ENCODE measurements around the gene FAM110D. TPM values are rescaled to one million over a fixed set of nuclear protein-coding genes. Genes with fewer than 3 reads are reported as not detected.

Gene FAM110D
- total RNA-seq, 1 experiment from 2014 or later, result not detected

DNA sequence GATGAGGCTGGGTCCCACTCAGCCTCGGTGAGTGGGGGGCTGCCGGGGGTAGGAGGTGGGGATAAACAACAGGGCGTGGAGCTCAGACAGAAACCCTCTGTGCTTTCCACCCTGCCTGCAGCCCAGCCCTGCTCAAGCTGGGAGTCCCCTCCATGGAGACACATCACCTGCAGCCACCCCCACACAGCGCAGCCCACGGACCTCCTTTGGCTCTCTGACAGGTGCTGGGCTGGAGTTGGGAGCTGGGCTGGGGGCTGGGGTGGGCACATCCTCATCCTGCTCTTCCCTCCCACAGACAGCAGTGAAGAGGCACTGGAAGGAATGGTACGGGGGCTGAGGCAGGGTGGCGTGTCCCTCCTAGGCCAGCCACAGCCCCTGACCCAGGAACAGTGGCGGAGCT, 29.6 kb downstream of the FAM110D start:
- DNase-seq (ENCODE audit: low read depth), result no peak

GRCh38 chr1:26189331-26189730, 30.5 kb downstream of the FAM110D start:
- no peak for DNase-seq (ENCODE audit: low read depth)

DNA sequence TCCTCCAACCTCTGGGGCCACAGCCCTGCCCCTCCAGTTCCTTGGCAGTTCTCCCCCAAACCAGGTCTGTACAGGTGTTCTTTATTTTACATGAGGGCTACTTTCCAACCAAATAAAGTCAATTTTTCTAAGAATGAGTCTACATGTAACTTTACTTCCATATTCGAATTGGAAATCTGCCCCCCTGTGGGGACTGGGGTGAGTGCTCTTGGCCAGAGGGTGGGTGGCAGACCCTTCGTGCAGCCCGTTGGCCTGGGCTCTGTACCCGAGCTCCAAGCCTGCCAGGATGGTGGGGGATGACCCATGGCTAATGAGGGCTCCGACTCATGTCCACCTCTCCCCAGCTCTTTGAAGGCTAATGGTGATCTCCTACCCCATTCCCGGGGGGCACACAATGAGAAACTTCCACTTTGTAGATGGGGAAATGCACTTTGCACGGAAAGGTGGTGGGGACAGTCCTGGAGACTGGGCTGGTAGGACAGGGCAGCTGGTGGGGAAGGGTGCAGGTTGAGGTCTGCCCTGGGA, 30.9 kb downstream of the FAM110D start:
- DNase-seq (ENCODE audit: low read depth), result no peak

GRCh38 chr1:26190373-26190987, 31.6 kb downstream of the FAM110D start, which contains the start of gene CATSPER4:
Gene CATSPER4, plus strand, starts transcription at chr1:26190602. Its CDS starts 26 bp downstream, at chr1:26190628.
- peak; percentile 26 for DNase-seq (ENCODE audit: low read depth)

DNA sequence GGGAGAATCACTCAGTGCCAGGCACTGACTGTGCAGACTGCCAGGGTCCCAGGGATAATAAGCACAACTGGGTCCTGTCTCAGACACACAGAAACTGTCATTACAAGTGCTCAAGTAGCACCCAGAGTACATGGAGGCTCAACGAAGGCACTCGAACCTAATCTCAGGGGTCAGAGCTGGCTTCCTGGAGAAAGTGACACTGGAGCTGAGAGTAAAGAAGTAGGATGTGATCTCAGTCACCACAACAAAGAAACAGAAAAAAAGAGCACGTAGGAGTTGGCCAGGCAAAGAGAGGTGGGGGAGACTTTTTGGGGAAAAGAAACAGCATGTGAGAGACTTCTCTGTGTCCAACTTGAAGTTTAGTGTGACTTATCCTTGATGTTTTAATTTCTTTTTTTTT, 32.9 kb downstream of the FAM110D start:
- no peak for DNase-seq (ENCODE audit: low read depth)

DNA sequence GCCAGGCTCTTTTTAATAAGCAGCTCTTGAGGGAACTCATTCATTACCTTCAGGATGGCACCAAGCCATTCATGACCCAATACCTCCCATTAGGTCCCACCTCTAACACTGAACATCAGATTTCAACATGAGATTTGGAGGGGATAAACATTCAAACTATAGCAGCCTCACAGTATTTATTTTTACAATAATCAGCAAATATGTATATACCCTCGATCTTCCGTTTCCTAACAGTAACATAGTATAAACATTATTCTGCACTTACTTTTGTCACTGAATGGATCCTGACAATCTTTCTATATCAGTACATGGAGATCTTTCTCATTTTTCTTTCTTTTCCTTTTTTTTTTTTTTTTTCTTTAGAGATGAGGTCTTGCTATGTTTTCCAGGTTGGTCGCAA, 36.9 kb downstream of the FAM110D start:
- DNase-seq (ENCODE audit: low read depth), result no peak

DNA sequence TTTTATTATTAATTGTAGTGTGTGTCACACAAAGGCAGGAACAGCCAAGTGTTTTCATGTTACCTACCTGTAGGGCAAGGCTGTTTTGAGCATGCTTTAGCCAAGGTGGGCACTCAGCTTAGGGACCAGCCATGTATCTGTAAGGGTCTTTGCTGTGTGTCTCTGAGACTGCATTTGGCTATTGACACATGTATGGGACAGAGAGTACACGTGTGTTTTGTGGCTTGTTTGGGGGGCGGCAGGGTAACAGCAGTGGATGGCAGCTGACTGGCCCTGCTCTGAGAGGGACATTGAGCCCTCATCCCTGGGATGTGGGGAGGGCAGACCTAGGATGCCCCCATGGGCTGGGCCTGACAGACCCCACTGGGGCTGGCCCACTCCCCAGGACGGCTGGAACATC, 38.4 kb downstream of the FAM110D start:
- DNase-seq (ENCODE audit: low read depth), result no peak

DNA sequence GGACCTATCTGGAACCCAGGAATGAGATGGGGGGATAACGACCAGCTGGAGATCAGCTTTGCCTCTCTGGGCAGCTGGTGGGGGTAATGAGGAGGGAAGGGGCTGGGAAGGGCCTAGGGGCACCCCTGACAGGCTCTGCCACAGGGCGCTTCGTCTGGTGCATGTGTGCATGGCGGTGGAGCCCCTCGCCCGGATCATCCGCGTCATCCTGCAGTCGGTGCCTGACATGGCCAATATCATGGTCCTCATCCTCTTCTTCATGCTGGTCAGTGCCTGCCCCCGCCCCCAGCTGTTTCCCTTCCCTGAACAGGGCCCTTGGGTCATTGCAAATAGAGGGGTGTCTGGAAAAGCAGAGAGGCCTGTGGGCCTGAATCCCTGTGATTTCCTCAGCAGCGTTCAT, 38.9 kb downstream of the FAM110D start:
- no peak for DNase-seq (ENCODE audit: low read depth)

DNA sequence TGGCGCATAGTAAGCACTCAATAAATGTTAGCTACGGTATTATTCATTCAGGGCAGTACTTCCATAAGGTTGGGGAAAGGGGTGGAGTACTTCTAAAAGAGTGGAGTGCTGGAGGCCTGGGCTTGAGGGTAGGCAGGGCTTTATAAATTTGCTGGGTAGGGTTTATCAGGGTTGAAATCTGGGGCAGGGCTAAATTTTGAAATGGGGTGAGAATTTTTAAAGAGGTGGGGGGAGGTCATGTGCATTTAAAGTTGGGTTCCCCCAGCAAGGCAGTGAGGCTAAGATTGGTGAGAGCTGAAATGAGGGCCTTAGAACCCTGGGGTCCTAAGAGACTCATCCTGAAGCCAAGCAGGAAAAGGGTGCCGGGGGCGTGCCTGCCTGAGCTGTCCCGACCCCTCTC, 41.5 kb downstream of the FAM110D start:
- DNase-seq (ENCODE audit: low read depth), result no peak

DNA sequence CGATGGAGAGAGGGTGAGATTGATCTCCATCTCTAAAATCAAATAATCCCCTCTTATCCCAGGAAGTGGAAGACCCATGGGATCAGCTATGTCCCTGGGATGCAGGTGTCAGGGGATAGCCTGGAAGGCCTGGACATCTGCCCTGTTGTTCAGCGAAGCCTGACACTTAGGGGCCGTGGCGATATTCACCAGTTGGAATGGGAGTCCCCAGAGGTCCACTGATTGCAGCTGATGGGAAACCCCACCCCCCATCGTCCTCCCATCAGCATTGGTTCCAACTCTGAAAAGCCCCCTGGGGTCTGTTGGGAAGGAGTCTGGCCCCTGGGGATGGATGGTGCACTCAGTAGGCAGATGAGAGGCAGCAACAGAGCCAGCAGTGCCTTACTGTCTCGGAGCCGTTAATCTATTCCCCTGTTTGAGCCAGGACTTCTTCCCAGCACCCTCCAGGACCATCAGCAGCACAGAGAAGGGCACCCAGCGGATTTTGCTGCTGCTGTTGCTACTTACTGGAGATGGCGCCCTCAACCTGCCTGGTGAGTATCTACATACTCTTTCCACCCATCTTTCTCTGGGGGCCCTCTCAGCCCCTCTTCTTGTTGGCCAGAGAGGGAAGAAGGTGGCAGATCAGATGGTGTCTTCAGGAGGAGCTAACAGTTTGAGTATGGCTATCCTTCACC, 44.9 kb downstream of the FAM110D start:
- no peak for DNase-seq (ENCODE audit: low read depth)

- no peak for DNase-seq (ENCODE audit: low read depth)
Measured at GRCh38 chr1:26210147-26210870, 51.4 kb downstream of the FAM110D start.

GRCh38 chr1:26212726-26213125, 53.8 kb downstream of the FAM110D start:
- no peak for DNase-seq (ENCODE audit: low read depth)

- no peak for DNase-seq (ENCODE audit: low read depth)
Measured at GRCh38 chr1:26213335-26213905, 54.5 kb downstream of the FAM110D start.

Other genes with a start within 250 kb of the FAM110D start
- 13.5 and 16.1 TPM in 2 replicates for gene PAFAH2, start 161.0 kb upstream of the FAM110D start, total RNA-seq (2014; rRNA removed)
- gene EXTL1, start 137.3 kb upstream of the FAM110D start, total RNA-seq (2014; rRNA removed), result 1.0 and 1.2 TPM in 2 replicates
- gene SLC30A2, start 113.0 kb upstream of the FAM110D start, total RNA-seq (2014; rRNA removed), result not detected in 2 replicates
- not detected in 2 replicates for gene TRIM63, start 91.4 kb upstream of the FAM110D start, total RNA-seq (2014; rRNA removed)
- gene PDIK1L, start 47.3 kb upstream of the FAM110D start, total RNA-seq (2014; rRNA removed), result 2.9 and 3.0 TPM in 2 replicates
- gene C1orf232, start 9.9 kb downstream of the FAM110D start, total RNA-seq (2014; rRNA removed), result not detected in 2 replicates
- gene ZNF593, start 10.8 kb downstream of the FAM110D start, total RNA-seq (2014; rRNA removed), result 26.5 and 30.4 TPM in 2 replicates
- not detected in 2 replicates for gene ZNF593OS, start 12.8 kb downstream of the FAM110D start, total RNA-seq (2014; rRNA removed)
- gene CNKSR1, start 18.4 kb downstream of the FAM110D start, total RNA-seq (2014; rRNA removed), result 0.23 TPM in 1 of 2 replicates, not detected in the other
- not detected in 2 replicates for gene CATSPER4, start 31.5 kb downstream of the FAM110D start, total RNA-seq (2014; rRNA removed)
- gene CEP85, start 75.1 kb downstream of the FAM110D start, total RNA-seq (2014; rRNA removed), result 17.8 and 20.8 TPM in 2 replicates
- gene SH3BGRL3, start 121.0 kb downstream of the FAM110D start, total RNA-seq (2014; rRNA removed), result 221 and 264 TPM in 2 replicates
- 5.1 and 5.2 TPM in 2 replicates for gene UBXN11, start 147.6 kb downstream of the FAM110D start, total RNA-seq (2014; rRNA removed)
- gene CD52, start 158.9 kb downstream of the FAM110D start, total RNA-seq (2014; rRNA removed), result not detected in 2 replicates
- not detected in 2 replicates for gene CRYBG2, start 195.1 kb downstream of the FAM110D start, total RNA-seq (2014; rRNA removed)
- not detected in 2 replicates for gene ZNF683, start 213.7 kb downstream of the FAM110D start, total RNA-seq (2014; rRNA removed)

Measured in LHCN-M2 (cell line).